Measurements from ENCODE around the gene NRG3. TPM values are rescaled to one million over a fixed set of nuclear protein-coding genes. Genes with fewer than 3 reads are reported as not detected.

NRG3 gene
- 6.1 TPM for total RNA-seq

GRCh38 chr10:81874875-81875466, at the start of gene NRG3:
TSS of gene NRG3 (plus strand) at chr10:81875194.

Small RNA genes lying within 50 kb of the gene (small RNA-seq; reads per million reads assigned to genes)
- not detected for gene RNU6-441P (ENCODE audit: low replicate concordance)
